RWPE2 (cell line): ENCODE data around the gene LRRC8C.

Source experiments
- ATAC-seq: fragments of 200-7000 bp; cut with Tn5 transposase; 3 replicates; pipeline ENCODE4 v1.9.1; 2021; ENCODE audit warnings: low read depth
- DNase-seq: peaks from one replicate; pipeline ENCODE4 v3.0.0-alpha.2; 2020; ENCODE audit warnings: low spot score
- H3K27ac ChIP-seq: fragments of 450-650 bp; 2 replicates; pipeline ENCODE4 v1.5.1; 2017; ENCODE audit warnings: mild to moderate bottlenecking; ENCODE audit not compliant: poor library complexity, severe bottlenecking
- H3K27me3 ChIP-seq: fragments of 250-450 bp; sonication (Bioruptor Pico); 2 replicates; pipeline ENCODE4 v1.5.1; 2021; ENCODE audit warnings: mild to moderate bottlenecking, moderate library complexity; ENCODE audit not compliant: insufficient read depth, poor library complexity, severe bottlenecking
- H3K36me3 ChIP-seq: fragments of 250-450 bp; sonication (Bioruptor Pico); 2 replicates; pipeline ENCODE4 v1.5.1; 2020; ENCODE audit warnings: low read depth, mild to moderate bottlenecking, moderate library complexity
- H3K4me1 ChIP-seq: fragments of 250-450 bp; sonication (Bioruptor Pico); 2 replicates; pipeline ENCODE4 v1.5.1; 2021; ENCODE audit warnings: mild to moderate bottlenecking, moderate library complexity; ENCODE audit not compliant: insufficient read depth, poor library complexity, severe bottlenecking
- H3K4me3 ChIP-seq: fragments of 250-450 bp; sonication (Bioruptor Pico); 2 replicates; pipeline ENCODE4 v1.5.1; 2021; ENCODE audit warnings: mild to moderate bottlenecking, moderate library complexity; ENCODE audit not compliant: severe bottlenecking
- H3K9me3 ChIP-seq: fragments of 250-450 bp; sonication (Bioruptor Pico); 2 replicates; pipeline ENCODE4 v1.5.1; 2021; ENCODE audit warnings: mild to moderate bottlenecking, moderate library complexity; ENCODE audit not compliant: severe bottlenecking
- TF ChIP-seq, protein P1 (sequence below): fragments of 450-650 bp; IDR thresholded peaks from one replicate; pipeline ENCODE4 v1.5.1; 2017; ENCODE audit warnings: mild to moderate bottlenecking, moderate library complexity; ENCODE audit not compliant: poor library complexity, severe bottlenecking

Gene LRRC8C

DNA sequence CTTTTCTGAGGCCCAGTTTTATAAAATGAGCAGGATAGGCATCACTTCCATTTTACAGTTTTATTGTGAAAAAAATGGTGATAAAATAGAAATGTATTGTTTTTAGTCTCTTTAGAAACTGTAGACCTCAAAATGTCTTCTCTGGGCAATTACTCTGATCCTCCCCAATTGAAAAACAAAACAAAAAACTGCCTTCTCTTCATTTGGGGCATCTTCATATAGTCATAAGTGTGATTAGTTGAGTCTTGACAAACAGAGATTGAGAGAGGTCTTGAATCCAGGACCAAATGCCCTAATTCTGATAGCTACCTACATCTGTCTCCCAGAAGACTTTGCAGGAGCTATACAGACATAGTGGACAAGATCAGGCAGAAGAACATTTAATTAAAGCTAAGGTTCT lies 62.9 kb downstream of the LRRC8C start:
- no peak overlapping the region for H3K4me3 ChIP-seq
- TF ChIP-seq, protein P1, sequence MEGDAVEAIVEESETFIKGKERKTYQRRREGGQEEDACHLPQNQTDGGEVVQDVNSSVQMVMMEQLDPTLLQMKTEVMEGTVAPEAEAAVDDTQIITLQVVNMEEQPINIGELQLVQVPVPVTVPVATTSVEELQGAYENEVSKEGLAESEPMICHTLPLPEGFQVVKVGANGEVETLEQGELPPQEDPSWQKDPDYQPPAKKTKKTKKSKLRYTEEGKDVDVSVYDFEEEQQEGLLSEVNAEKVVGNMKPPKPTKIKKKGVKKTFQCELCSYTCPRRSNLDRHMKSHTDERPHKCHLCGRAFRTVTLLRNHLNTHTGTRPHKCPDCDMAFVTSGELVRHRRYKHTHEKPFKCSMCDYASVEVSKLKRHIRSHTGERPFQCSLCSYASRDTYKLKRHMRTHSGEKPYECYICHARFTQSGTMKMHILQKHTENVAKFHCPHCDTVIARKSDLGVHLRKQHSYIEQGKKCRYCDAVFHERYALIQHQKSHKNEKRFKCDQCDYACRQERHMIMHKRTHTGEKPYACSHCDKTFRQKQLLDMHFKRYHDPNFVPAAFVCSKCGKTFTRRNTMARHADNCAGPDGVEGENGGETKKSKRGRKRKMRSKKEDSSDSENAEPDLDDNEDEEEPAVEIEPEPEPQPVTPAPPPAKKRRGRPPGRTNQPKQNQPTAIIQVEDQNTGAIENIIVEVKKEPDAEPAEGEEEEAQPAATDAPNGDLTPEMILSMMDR = no peak
- H3K9me3 ChIP-seq = no peaks in the 10 kb centered on the region
- H3K4me1 ChIP-seq = peaks cover 5% of the 10 kb centered on the region
- peaks cover 25% of the 10 kb centered on the region for H3K36me3 ChIP-seq
- H3K27me3 ChIP-seq = no peaks in the 10 kb centered on the region
- DNase-seq (no peak), ATAC-seq (no peak)
- no peak overlapping the region for H3K27ac ChIP-seq

DNA sequence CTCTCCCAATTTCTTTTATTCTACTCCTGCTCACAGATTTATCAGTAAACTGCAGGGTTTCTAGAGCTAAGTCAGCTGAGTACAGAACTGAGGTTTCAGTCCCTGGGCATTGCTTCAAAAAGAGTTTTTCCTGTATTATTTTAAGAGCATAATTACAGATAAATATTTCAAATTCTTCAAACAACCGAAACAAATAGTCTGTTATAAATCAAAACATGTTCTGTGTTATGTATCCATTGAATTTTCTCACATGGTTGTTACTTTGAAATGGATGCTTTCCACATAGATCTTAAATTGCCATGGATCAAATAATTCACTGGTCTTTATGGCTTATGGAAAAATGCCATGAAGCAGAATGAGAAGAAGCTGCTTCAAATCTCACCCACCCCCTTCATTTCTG lies 64.5 kb downstream of the LRRC8C start:
- TF ChIP-seq, protein P1 = no peak
- Histone ChIP-seq H3K27ac (no peak overlapping the region), H3K27me3 (no peaks in the 10 kb centered on the region), H3K4me1 (peaks cover 5% of the 10 kb centered on the region), H3K36me3 (peaks cover 18% of the 10 kb centered on the region), H3K4me3 (no peak overlapping the region), H3K9me3 (no peaks in the 10 kb centered on the region)
- DNase-seq = no peak
- ATAC-seq = no peak

DNA sequence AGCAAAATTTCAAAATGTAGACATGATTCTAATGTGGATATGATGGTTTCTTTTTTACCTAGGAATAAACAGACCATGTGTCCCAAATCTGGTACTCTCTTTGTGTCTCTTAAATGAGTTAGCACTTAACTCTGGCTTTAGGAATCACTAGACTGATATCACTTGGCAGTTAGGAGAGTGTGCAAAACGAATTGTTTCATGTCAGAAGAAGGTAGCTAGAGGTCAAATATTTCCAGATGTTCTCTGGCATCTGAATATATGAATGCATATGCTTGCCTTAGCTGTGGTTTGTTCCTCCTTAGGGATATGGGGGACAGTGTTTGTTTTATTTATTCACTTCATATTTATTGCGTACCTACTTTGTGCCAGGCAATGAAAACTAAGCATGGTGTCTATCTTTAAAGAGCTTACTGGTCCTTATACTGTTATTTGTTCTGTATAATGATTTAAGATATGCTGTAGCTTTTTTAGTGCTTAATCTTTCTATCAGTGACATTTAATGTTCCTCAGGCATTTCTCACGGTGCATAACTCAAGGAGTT lies 65.2 kb downstream of the LRRC8C start:
- TF ChIP-seq, protein P1 = no peak
- peaks cover 5% of the 10 kb centered on the region for H3K4me1 ChIP-seq

DNA sequence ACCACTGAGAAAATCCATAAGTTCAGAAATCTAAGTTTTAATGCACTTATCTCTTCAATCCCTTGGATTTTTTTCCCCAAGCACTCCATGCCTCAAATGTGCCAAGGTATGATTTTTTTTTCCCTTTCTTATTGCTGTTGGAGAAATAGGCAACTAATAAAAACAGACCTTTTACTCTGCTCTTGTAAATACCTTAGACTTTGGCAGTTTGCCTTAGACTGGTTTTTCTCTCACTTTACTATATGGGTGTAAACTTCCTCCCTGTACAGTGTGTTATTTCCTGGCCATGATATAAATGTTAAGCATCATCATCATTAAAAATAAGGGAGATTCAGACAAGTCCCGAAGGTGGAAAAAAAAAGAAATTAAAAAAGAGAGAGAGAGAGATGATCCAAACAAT lies 65.7 kb downstream of the LRRC8C start:
- Histone ChIP-seq H3K27ac (no peak overlapping the region), H3K4me1 (peaks cover 5% of the 10 kb centered on the region), H3K9me3 (no peaks in the 10 kb centered on the region), H3K27me3 (no peaks in the 10 kb centered on the region), H3K4me3 (no peak overlapping the region), H3K36me3 (peaks cover 17% of the 10 kb centered on the region)
- no peak for ATAC-seq
- DNase-seq = no peak
- TF ChIP-seq, protein P1 = no peak

More for the DNA sequence above, 65.2 kb downstream of the LRRC8C start:
- H3K9me3 ChIP-seq = no peaks in the 10 kb centered on the region
- DNase-seq (no peak), ATAC-seq (no peak)
- H3K27me3 ChIP-seq = no peaks in the 10 kb centered on the region
- no peak overlapping the region for H3K4me3 ChIP-seq
- H3K27ac ChIP-seq = no peak overlapping the region
- H3K36me3 ChIP-seq = peaks cover 17% of the 10 kb centered on the region

DNA sequence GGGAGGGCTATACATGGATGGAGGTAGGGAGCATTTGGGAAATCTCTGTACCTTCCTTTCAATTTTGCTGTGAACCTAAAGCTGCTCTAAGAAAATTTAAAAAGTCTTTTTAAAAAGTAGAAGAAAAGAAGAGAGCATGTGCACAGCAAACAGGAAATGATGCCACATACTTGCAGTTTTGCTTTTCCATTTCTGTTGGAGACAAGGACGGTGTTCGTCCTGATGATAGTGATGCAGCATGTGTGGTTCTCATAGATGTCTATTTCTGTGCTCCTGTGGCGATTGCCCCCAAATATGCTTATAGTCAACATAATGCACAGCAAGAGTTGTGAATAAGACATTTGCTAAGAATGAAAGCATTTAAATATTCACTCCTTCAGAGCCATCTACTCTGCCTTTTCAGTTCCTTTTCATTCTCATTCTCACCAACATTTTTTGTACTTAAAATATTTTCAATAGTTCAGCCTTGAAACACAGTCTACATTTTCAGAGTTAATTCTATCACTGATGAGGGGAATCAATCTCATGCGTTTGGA lies 66.6 kb downstream of the LRRC8C start:
- Histone ChIP-seq H3K9me3 (peaks cover 2% of the 10 kb centered on the region), H3K4me3 (no peak overlapping the region), H3K4me1 (peaks cover 5% of the 10 kb centered on the region), H3K27ac (no peak overlapping the region), H3K27me3 (no peaks in the 10 kb centered on the region), H3K36me3 (peaks cover 21% of the 10 kb centered on the region)
- DNase-seq = no peak
- no peak for ATAC-seq
- TF ChIP-seq, protein P1 = no peak
